GM23248 (cell line): ENCODE measurements around the gene TCN1. TPM values are rescaled to one million over a fixed set of nuclear protein-coding genes. Genes with fewer than 3 reads are reported as not detected.

Experiments used
- DNase-seq: peaks from one replicate; pipeline ENCODE4 v3.0.0-alpha.2; 2015
- H2AFZ ChIP-seq: fragments of 200-600 bp; sonication (generic); 2 replicates; pipeline ENCODE4 v1.6.1; 2016; ENCODE audit warnings: antibody characterized with exemption
- H3F3A ChIP-seq: fragments of 200-600 bp; sonication (generic); 2 replicates; pipeline ENCODE4 v1.6.1; 2016; ENCODE audit warnings: mild to moderate bottlenecking, antibody characterized with exemption, mixed run types; ENCODE audit not compliant: insufficient read depth
- H3K27ac ChIP-seq: fragments of 200-600 bp; sonication (generic); 2 replicates; pipeline ENCODE4 v1.5.1; 2016; ENCODE audit warnings: mild to moderate bottlenecking
- H3K27me3 ChIP-seq: fragments of 200-600 bp; sonication (generic); replicated peaks from 2 replicates; pipeline ENCODE4 v1.6.1; 2016; ENCODE audit warnings: mild to moderate bottlenecking; ENCODE audit not compliant: insufficient read depth
- H3K36me3 ChIP-seq: fragments of 200-600 bp; sonication (generic); 2 replicates; pipeline ENCODE4 v1.6.1; 2016; ENCODE audit warnings: low read depth, mild to moderate bottlenecking
- H3K4me1 ChIP-seq: fragments of 200-600 bp; sonication (generic); 2 replicates; pipeline ENCODE4 v1.6.1; 2016; ENCODE audit warnings: mild to moderate bottlenecking; ENCODE audit not compliant: insufficient read depth
- H3K4me2 ChIP-seq: fragments of 200-600 bp; sonication (generic); one replicate; pipeline ENCODE4 v1.6.1; 2016; ENCODE audit warnings: mild to moderate bottlenecking; ENCODE audit not compliant: unreplicated experiment
- H3K4me3 ChIP-seq: fragments of 200-600 bp; sonication (generic); 2 replicates; pipeline ENCODE4 v1.5.1; 2016; ENCODE audit warnings: mild to moderate bottlenecking
- H3K79me2 ChIP-seq: fragments of 200-600 bp; sonication (generic); 2 replicates; pipeline ENCODE4 v1.6.1; 2016; ENCODE audit warnings: mild to moderate bottlenecking; ENCODE audit not compliant: insufficient read depth
- H3K9ac ChIP-seq: fragments of 200-600 bp; sonication (generic); 2 replicates; pipeline ENCODE4 v1.6.1; 2016; ENCODE audit warnings: mild to moderate bottlenecking
- H3K9me2 ChIP-seq: fragments of 200-600 bp; sonication (generic); 2 replicates; pipeline ENCODE4 v1.6.1; 2016; ENCODE audit warnings: mixed run types, mild to moderate bottlenecking, moderate library complexity; ENCODE audit not compliant: insufficient read depth
- H3K9me3 ChIP-seq: fragments of 200-600 bp; sonication (generic); one replicate; pipeline ENCODE4 v1.6.1; 2017; ENCODE audit warnings: low read depth
- H4K20me1 ChIP-seq: fragments of 200-600 bp; sonication (generic); 2 replicates; pipeline ENCODE4 v1.6.0; 2016; ENCODE audit not compliant: insufficient read depth
- EZH2 ChIP-seq: fragments of 200-600 bp; sonication (generic); IDR thresholded peaks from 2 replicates; pipeline ENCODE4 v1.6.1; 2018; ENCODE audit warnings: antibody characterized with exemption, mild to moderate bottlenecking; ENCODE audit not compliant: insufficient read depth, poor library complexity, severe bottlenecking
- EZH2phosphoT487 ChIP-seq: fragments of 200-600 bp; sonication (generic); IDR thresholded peaks from 2 replicates; pipeline ENCODE4 v1.6.1; 2018; ENCODE audit warnings: antibody characterized with exemption, moderate library complexity, mild to moderate bottlenecking, low read depth; ENCODE audit not compliant: insufficient read depth
- WGBS, 2 experiments: methylation state at CpG; one replicate each; pipeline ENCODE4 v1.1.6; 2015 to 2017; ENCODE audit warnings: low lambda C conversion rate in 2 of 2, low coverage in 1 of 2; ENCODE audit errors: missing lambda C conversion rate in 2 of 2; 5-methylcytosine and 5-hydroxymethylcytosine counted together
- in situ Hi-C: fragments of 300-500 bp; cut with MboI; formaldehyde crosslinking; loops from 2 replicates; pipeline ENCODE4 v1.15.0; 2020
- polyA plus RNA-seq: library from polyadenylated mRNA; unstranded; fragments of >200 nt; fragmentation: Nextera tagmentation; extraction: Ambion mirVana; gene quantifications from 2 replicates; pipeline ENCODE4 v1.2.1, GENCODE V29; 2016
- total RNA-seq: library from RNA; depleted of rRNA; stranded (reverse); fragments of >200 nt; shearing (Covaris generic); gene quantifications from 2 replicates; pipeline ENCODE4 v1.2.3, GENCODE V29; 2014; rRNA removed

TCN1 gene
- total and polyA plus RNA-seq, 2 experiments from 2014 or later, result not detected

DNA sequence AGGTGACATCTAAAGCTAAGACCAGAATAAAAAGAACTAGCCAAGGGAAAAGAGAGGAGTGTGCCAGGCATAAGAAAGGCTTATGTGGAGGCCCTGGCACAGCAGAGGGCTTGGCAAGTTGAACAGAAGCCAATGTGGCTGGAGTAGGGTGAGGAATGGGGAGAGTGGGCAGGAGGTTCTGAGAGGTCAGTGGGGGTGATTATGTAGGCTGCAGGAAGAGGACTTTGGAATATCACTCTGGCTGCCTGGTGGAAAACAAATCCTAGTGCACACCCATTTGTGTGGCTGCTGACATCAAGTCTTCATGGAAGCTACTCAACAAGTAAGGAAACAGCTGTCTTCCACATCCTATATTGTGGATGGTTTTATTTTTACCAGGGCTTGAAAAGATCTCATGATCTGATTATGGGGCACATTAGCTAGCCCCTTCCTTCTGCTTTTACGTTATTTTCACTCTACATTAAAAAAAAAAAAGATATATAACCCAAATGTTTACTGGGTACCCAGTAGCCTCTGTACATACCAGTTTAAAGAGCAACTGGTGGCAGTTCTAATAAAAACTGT lies 59.2 kb downstream of the TCN1 start:
- Histone ChIP-seq H2AFZ (no peak overlapping the region), H3K27me3 (no peaks in the 10 kb centered on the region), H3K4me2 (no peak overlapping the region), H3K79me2 (peaks cover 28% of the 10 kb centered on the region), H3K9ac (no peak overlapping the region), H3K9me2 (0 out of 2 replicates have a peak, but pooled peaks cover 3% of the 10 kb centered on the region), H4K20me1 (no peaks in the 10 kb centered on the region), H3K9me3 (no peaks in the 10 kb centered on the region), H3K4me1 (0 out of 2 replicates have a peak, but pooled peaks cover 5% of the 10 kb centered on the region), H3K4me3 (no peak overlapping the region), H3K27ac (no peak overlapping the region), H3K36me3 (peaks cover 24% of the 10 kb centered on the region), H3F3A (0 out of 2 replicates have a peak, but pooled peaks cover 5% of the 10 kb centered on the region)
- TF ChIP-seq EZH2 (no peak), EZH2phosphoT487 (no peak)
- 52 to 66% methylated on average over 1 of the region's 1 CpG for WGBS, 2 experiments
- DNase-seq, result no peak
- in situ Hi-C loops, result loop anchor here (10.0 kb wide), 1 partner anchor 52 kb away; the partner anchor contains the start of gene STX3

DNA sequence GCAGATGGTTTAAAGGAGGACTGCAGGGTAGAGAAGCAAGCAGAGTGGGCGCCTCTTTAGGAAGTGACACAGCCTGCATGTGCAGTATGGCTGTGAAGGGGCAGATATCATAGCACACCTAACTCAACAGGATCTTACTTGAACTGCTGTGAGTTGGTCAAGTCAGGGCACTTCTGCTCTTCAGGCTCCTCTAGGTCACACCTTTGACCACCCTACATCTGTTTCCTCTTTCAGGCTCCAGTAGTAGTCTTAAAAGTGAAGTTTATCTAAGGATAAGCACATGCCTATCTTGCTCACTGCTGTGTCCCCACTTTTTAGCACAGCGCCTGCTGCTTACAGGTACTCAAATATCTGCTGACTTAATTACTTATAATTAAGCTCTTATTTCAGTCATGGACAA lies 62.2 kb downstream of the TCN1 start:
- Histone ChIP-seq H3K9me2 (no peaks in the 10 kb centered on the region), H2AFZ (no peak overlapping the region), H3K36me3 (peaks cover 24% of the 10 kb centered on the region), H3K4me2 (no peak overlapping the region), H3K9me3 (no peaks in the 10 kb centered on the region), H4K20me1 (no peaks in the 10 kb centered on the region), H3K4me1 (no peaks in the 10 kb centered on the region), H3K79me2 (peaks cover 12% of the 10 kb centered on the region), H3K27me3 (no peaks in the 10 kb centered on the region), H3K27ac (no peak overlapping the region), H3K9ac (no peak overlapping the region), H3K4me3 (no peak overlapping the region), H3F3A (peaks cover 13% of the 10 kb centered on the region; the same call in 1 of the 2 replicates)
- in situ Hi-C loops, result loop anchor here (10.0 kb wide), 1 partner anchor 49 kb away; the partner anchor contains the start of gene STX3
- no peak for DNase-seq
- TF ChIP-seq EZH2 (no peak), EZH2phosphoT487 (no peak)
- WGBS, 2 experiments, result 95 to 97% methylated on average over 2 of the region's 2 CpGs

Other genes starting within 250 kb of the TCN1 start
- gene PATL1, start 197.4 kb downstream of the TCN1 start, total RNA-seq, result 9.6 and 12.5 TPM in 2 replicates
- 8.5 and 10.7 TPM in 2 replicates for gene PATL1, start 197.4 kb downstream of the TCN1 start, polyA plus RNA-seq
- not detected in 2 replicates for gene OR10V1, start 152.6 kb downstream of the TCN1 start, total RNA-seq
- gene OR10V1, start 152.6 kb downstream of the TCN1 start, polyA plus RNA-seq, result not detected in 2 replicates
- gene STX3, start 111.1 kb downstream of the TCN1 start, total RNA-seq, result 9.3 and 10.5 TPM in 2 replicates
- gene STX3, start 111.1 kb downstream of the TCN1 start, polyA plus RNA-seq, result 5.6 and 6.3 TPM in 2 replicates
- 43.6 and 49.3 TPM in 2 replicates for gene MRPL16, start 55.7 kb downstream of the TCN1 start, total RNA-seq
- gene MRPL16, start 55.7 kb downstream of the TCN1 start, polyA plus RNA-seq, result 65.1 and 67.4 TPM in 2 replicates
- not detected in 2 replicates for gene CBLIF, start 21.0 kb downstream of the TCN1 start, total RNA-seq
- gene CBLIF, start 21.0 kb downstream of the TCN1 start, polyA plus RNA-seq, result not detected in 2 replicates
- not detected in 2 replicates for gene OOSP3, start 12.3 kb upstream of the TCN1 start, total RNA-seq
- not detected in 2 replicates for gene OOSP3, start 12.3 kb upstream of the TCN1 start, polyA plus RNA-seq
- gene OOSP1, start 71.9 kb upstream of the TCN1 start, total RNA-seq, result not detected in 2 replicates
- not detected in 2 replicates for gene OOSP1, start 71.9 kb upstream of the TCN1 start, polyA plus RNA-seq
- not detected in 2 replicates for gene OOSP4A, start 97.5 kb upstream of the TCN1 start, total RNA-seq
- gene OOSP4A, start 97.5 kb upstream of the TCN1 start, polyA plus RNA-seq, result not detected in 2 replicates
- gene OOSP4B, start 150.7 kb upstream of the TCN1 start, total RNA-seq, result not detected in 2 replicates
- not detected in 2 replicates for gene OOSP4B, start 150.7 kb upstream of the TCN1 start, polyA plus RNA-seq
- gene OOSP2, start 173.9 kb upstream of the TCN1 start, total RNA-seq, result not detected in 2 replicates
- gene OOSP2, start 173.9 kb upstream of the TCN1 start, polyA plus RNA-seq, result not detected in 2 replicates
- not detected in 2 replicates for gene MS4A3, start 190.2 kb upstream of the TCN1 start, total RNA-seq
- gene MS4A3, start 190.2 kb upstream of the TCN1 start, polyA plus RNA-seq, result not detected in 2 replicates
- gene MS4A2, start 222.2 kb upstream of the TCN1 start, total RNA-seq, result not detected in 2 replicates
- gene MS4A2, start 222.2 kb upstream of the TCN1 start, polyA plus RNA-seq, result not detected in 2 replicates